Measurements from ENCODE around the gene ZNF775.
A peak's percentile ranks its signal among the peaks of the same experiment; 100 is the strongest.

ZNF775 gene

GRCh38 chr7:150434240-150434639, 55.1 kb downstream of the ZNF775 start:
- in situ Hi-C loops (cut with MboI; ENCODE audit: low sequenced_read_pairs, unreplicated experiment), result no loop called here
- no peak for DNase-seq (ENCODE audit: low spot score)
- TF ChIP-seq, protein P1, sequence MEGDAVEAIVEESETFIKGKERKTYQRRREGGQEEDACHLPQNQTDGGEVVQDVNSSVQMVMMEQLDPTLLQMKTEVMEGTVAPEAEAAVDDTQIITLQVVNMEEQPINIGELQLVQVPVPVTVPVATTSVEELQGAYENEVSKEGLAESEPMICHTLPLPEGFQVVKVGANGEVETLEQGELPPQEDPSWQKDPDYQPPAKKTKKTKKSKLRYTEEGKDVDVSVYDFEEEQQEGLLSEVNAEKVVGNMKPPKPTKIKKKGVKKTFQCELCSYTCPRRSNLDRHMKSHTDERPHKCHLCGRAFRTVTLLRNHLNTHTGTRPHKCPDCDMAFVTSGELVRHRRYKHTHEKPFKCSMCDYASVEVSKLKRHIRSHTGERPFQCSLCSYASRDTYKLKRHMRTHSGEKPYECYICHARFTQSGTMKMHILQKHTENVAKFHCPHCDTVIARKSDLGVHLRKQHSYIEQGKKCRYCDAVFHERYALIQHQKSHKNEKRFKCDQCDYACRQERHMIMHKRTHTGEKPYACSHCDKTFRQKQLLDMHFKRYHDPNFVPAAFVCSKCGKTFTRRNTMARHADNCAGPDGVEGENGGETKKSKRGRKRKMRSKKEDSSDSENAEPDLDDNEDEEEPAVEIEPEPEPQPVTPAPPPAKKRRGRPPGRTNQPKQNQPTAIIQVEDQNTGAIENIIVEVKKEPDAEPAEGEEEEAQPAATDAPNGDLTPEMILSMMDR (IDR thresholded peaks at IDR 0.05; ENCODE audit: borderline replicate concordance, control extremely low read depth, extremely low read depth, insufficient read depth, missing control alignments), result no peak

DNA sequence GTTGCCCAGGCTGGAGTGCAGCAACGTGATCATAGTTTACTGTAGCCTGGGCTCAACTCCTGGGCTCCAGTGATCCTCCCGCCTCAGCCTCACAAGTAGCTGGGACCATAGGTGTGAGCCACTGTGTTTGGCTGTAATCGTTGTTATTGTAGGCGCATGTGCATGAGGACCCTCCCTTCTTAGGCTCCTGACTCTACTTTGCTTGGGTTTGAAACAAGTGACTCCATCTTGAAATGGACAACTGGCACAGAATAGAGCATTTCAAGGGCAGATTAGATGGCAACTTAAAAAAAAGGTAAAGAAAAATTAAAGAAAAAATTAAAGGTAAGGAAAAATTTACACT, 55.9 kb downstream of the ZNF775 start:
- in situ Hi-C loops (cut with MboI; ENCODE audit: low sequenced_read_pairs, unreplicated experiment), result no loop called here
- TF ChIP-seq, protein P1 (IDR thresholded peaks at IDR 0.05; ENCODE audit: borderline replicate concordance, control extremely low read depth, extremely low read depth, insufficient read depth, missing control alignments), result no peak
- DNase-seq (ENCODE audit: low spot score), result no peak

GRCh38 chr7:150435390-150436073, 56.4 kb downstream of the ZNF775 start:
- in situ Hi-C loops (cut with MboI; ENCODE audit: low sequenced_read_pairs, unreplicated experiment), result no loop called here
- TF ChIP-seq, protein P1 (IDR thresholded peaks at IDR 0.05; ENCODE audit: borderline replicate concordance, control extremely low read depth, extremely low read depth, insufficient read depth, missing control alignments), result no peak

GRCh38 chr7:150439967-150440366, 60.8 kb downstream of the ZNF775 start:
- in situ Hi-C loops (cut with MboI; ENCODE audit: low sequenced_read_pairs, unreplicated experiment), result loop anchor here (10.0 kb wide), 2 partner anchors 225 to 315 kb away; no protein-coding TSS in a partner anchor

More at GRCh38 chr7:150435390-150436073, 56.4 kb downstream of the ZNF775 start:
- DNase-seq (ENCODE audit: low spot score), result peak; percentile 82

DNA sequence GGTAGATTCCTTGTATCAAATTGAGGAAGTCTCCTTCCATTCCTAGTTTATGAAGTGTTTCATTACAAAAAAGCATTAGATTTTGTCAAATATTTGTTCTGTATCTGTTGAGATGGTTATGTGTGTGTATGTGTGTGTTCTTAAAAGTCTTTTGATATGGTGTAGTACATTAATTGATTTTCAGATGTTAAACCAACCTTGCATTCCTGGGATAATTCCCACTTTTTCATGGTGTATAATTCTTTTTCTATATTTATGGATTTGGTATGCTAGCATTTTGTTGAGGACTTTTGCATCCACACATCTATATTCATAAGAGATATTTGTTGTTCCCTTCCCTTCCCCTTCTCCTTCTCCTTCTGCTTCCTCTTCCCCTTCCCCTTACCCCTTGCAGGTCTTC, 62.4 kb downstream of the ZNF775 start:
- in situ Hi-C loops (cut with MboI; ENCODE audit: low sequenced_read_pairs, unreplicated experiment), result loop anchor here (10.0 kb wide), 2 partner anchors 223 to 313 kb away; no protein-coding TSS in a partner anchor
- TF ChIP-seq, protein P1 (IDR thresholded peaks at IDR 0.05; ENCODE audit: borderline replicate concordance, control extremely low read depth, extremely low read depth, insufficient read depth, missing control alignments), result no peak
- no peak for DNase-seq (ENCODE audit: low spot score)

More at GRCh38 chr7:150439967-150440366, 60.8 kb downstream of the ZNF775 start:
- peak; percentile 20 for DNase-seq (ENCODE audit: low spot score)
- TF ChIP-seq, protein P1 (IDR thresholded peaks at IDR 0.05; ENCODE audit: borderline replicate concordance, control extremely low read depth, extremely low read depth, insufficient read depth, missing control alignments), result no peak

GRCh38 chr7:150442811-150443210, 63.7 kb downstream of the ZNF775 start:
- TF ChIP-seq, protein P1 (IDR thresholded peaks at IDR 0.05; ENCODE audit: borderline replicate concordance, control extremely low read depth, extremely low read depth, insufficient read depth, missing control alignments), result no peak
- DNase-seq (ENCODE audit: low spot score), result no peak
- in situ Hi-C loops (cut with MboI; ENCODE audit: low sequenced_read_pairs, unreplicated experiment), result loop anchor here (10.0 kb wide), 2 partner anchors 222 to 312 kb away; no protein-coding TSS in a partner anchor

Data from GM13976 (cell line).